CD14-positive monocyte (primary cell): ENCODE results near the gene SACM1L. TPM values are rescaled to one million over a fixed set of nuclear protein-coding genes. Genes with fewer than 3 reads are reported as not detected.

Experiments used
- DNase-seq, 3 donors: peaks; one replicate each; pipeline ENCODE4 v3.0.0-alpha.2; 2011 to 2022
- H2AFZ ChIP-seq: 2 replicates; pipeline ENCODE4 v1.6.0; 2012; ENCODE audit warnings: mild to moderate bottlenecking, low read depth, low read length, inconsistent platforms; ENCODE audit not compliant: insufficient read depth, poor library complexity, severe bottlenecking
- H3K27ac ChIP-seq, 2 donors: 1 replicate in 1 of 2; 2 replicates in 1 of 2; pipeline ENCODE4 v1.5.1; 2012 to 2013; ENCODE audit warnings: low read length in 2 of 2, control low read depth in 1 of 2, inconsistent platforms in 1 of 2, low read depth in 1 of 2, mild to moderate bottlenecking in 1 of 2
- H3K27me3 ChIP-seq, 2 donors: one replicate each; pipeline versions ENCODE4 v1.6.0 to v1.6.1; 2011 to 2013; ENCODE audit warnings: low read length in 2 of 2; ENCODE audit not compliant: control insufficient read depth in 2 of 2, insufficient read depth in 2 of 2
- H3K36me3 ChIP-seq, 2 donors: replicated peaks in 1 of 2; 1 replicate in 1 of 2; 2 replicates in 1 of 2; pipeline versions ENCODE4 v1.5.1 to v1.6.1; 2012 to 2013; ENCODE audit warnings: low read length in 2 of 2, control low read depth in 1 of 2, inconsistent platforms in 1 of 2, mild to moderate bottlenecking in 1 of 2; ENCODE audit not compliant: insufficient read depth in 2 of 2, control insufficient read depth in 1 of 2
- H3K4me1 ChIP-seq, 2 donors: 1 replicate in 1 of 2; 2 replicates in 1 of 2; pipeline versions ENCODE4 v1.5.1 to v1.6.1; 2012 to 2013; ENCODE audit warnings: low read length in 2 of 2, control low read depth in 1 of 2, inconsistent platforms in 1 of 2, mild to moderate bottlenecking in 1 of 2, moderate library complexity in 1 of 2; ENCODE audit not compliant: insufficient read depth in 2 of 2, control insufficient read depth in 1 of 2
- H3K4me2 ChIP-seq: replicated peaks from 2 replicates; pipeline ENCODE3; 2012; ENCODE audit warnings: low read length, moderate library complexity, mild to moderate bottlenecking; ENCODE audit not compliant: poor library complexity, severe bottlenecking; ENCODE audit errors: extremely low read depth
- H3K4me3 ChIP-seq, 3 experiments: fragments of 200-600 bp in 1 of 3; sonication (generic) in 1 of 3; replicated peaks in 1 of 3; 1 replicate in 2 of 3; 2 replicates in 1 of 3; pipeline ENCODE4 v1.5.1; 2011 to 2013; ENCODE audit warnings: low read length in 3 of 3, mild to moderate bottlenecking in 3 of 3, control low read depth in 2 of 3, low read depth in 2 of 3, inconsistent platforms in 1 of 3, moderate library complexity in 1 of 3
- H3K79me2 ChIP-seq: 2 replicates; pipeline ENCODE4 v1.6.0; 2012; ENCODE audit warnings: mild to moderate bottlenecking, control low read depth, inconsistent platforms, low read length, moderate library complexity; ENCODE audit not compliant: insufficient read depth
- H3K9ac ChIP-seq: 2 replicates; pipeline ENCODE4 v1.6.0; 2017; ENCODE audit warnings: low read length, mild to moderate bottlenecking; ENCODE audit not compliant: insufficient read depth, poor library complexity, severe bottlenecking
- H3K9me3 ChIP-seq, 2 donors: replicated peaks in 1 of 2; 1 replicate in 1 of 2; 2 replicates in 1 of 2; pipeline versions ENCODE4 v1.5.1 to v1.6.1; 2012 to 2013; ENCODE audit warnings: low read length in 2 of 2, control low read depth in 1 of 2; ENCODE audit not compliant: control insufficient read depth in 1 of 2, insufficient read depth in 1 of 2
- H4K20me1 ChIP-seq: 2 replicates; pipeline ENCODE4 v1.6.0; 2012; ENCODE audit warnings: mild to moderate bottlenecking, low read length, control low read depth, moderate library complexity; ENCODE audit not compliant: insufficient read depth
- H3K27ac Mint-ChIP-seq, 7 donors: one replicate each; pipeline ENCODE4 v1.8.0; 2020; ENCODE audit warnings: mild to moderate bottlenecking in 7 of 7, mixed read lengths in 7 of 7, moderate library complexity in 6 of 7, inconsistent platforms in 2 of 7
- H3K27me3 Mint-ChIP-seq, 3 donors: one replicate each; pipeline ENCODE4 v1.8.0; 2021 to 2022; ENCODE audit warnings: low read depth in 3 of 3, mild to moderate bottlenecking in 3 of 3, mixed read lengths in 3 of 3, moderate library complexity in 3 of 3, inconsistent platforms in 1 of 3
- H3K36me3 Mint-ChIP-seq, 2 donors: one replicate each; pipeline ENCODE4 v1.8.0; 2020; ENCODE audit warnings: mixed read lengths in 2 of 2, inconsistent platforms in 1 of 2, mild to moderate bottlenecking in 1 of 2
- H3K4me1 Mint-ChIP-seq: one replicate; pipeline ENCODE4 v1.8.0; 2020; ENCODE audit warnings: mild to moderate bottlenecking, mixed read lengths
- H3K4me3 Mint-ChIP-seq, 2 donors: one replicate each; pipeline ENCODE4 v1.8.0; 2020; ENCODE audit warnings: mild to moderate bottlenecking in 2 of 2, mixed read lengths in 2 of 2, moderate library complexity in 1 of 2
- H3K9me3 Mint-ChIP-seq, 7 donors: one replicate each; pipeline ENCODE4 v1.8.0; 2020 to 2022; ENCODE audit warnings: mixed read lengths in 7 of 7, mild to moderate bottlenecking in 6 of 7, moderate library complexity in 6 of 7, inconsistent platforms in 2 of 7
- CTCF ChIP-seq: fragments of 200-600 bp; IDR thresholded peaks from one replicate; pipeline ENCODE4 v1.8.0; 2022; ENCODE audit warnings: antibody characterized with exemption, mild to moderate bottlenecking
- WGBS: methylation state at CpG from one replicate; pipeline ENCODE4 v1.1.5; 2013; ENCODE audit warnings: missing lambda C conversion rate; ENCODE audit not compliant: insufficient coverage; 5-methylcytosine and 5-hydroxymethylcytosine counted together
- intact Hi-C, 2 donors: fragments of 100-400 bp; cut with micrococcal nuclease; formaldehyde crosslinking; loops; one replicate each; pipeline versions ENCODE4 v1.15.0 to v1.15.1; 2023
- polyA plus RNA-seq, 3 donors: library from polyadenylated mRNA; depleted of rRNA in 1 of 3; unstranded in 2 of 3; stranded (reverse) in 1 of 3; fragments of 300-500 nt in 2 of 3; fragments of >200 nt in 1 of 3; fragmentation: Illumina TruSeq in 2 of 3; gene quantifications; 1 replicate in 2 of 3; 2 replicates in 1 of 3; pipeline ENCODE4 v1.2.3, GENCODE V29; 2012 to 2021

SACM1L gene
- polyA plus RNA-seq, 3 donors: 14.6 to 25.7 (median 21.5) TPM

GRCh38 chr3:45682786-45683185, 6.4 kb upstream of the SACM1L start:
- WGBS: 96% methylated on average over 4 of the region's 5 CpGs

More at GRCh38 chr3:45682786-45683185, 6.4 kb upstream of the SACM1L start:
- Histone ChIP-seq H3K9me3 (peaks cover 0 to 3% of the 10 kb centered on the region in 2 donors), H4K20me1 (no peaks in the 10 kb centered on the region), H3K4me3 (no peak overlapping the region), H3K9ac (no peak overlapping the region), H3K36me3 (peaks cover 11 to 32% of the 10 kb centered on the region in 2 donors), H2AFZ (no peak overlapping the region), H3K79me2 (no peaks in the 10 kb centered on the region), H3K4me2 (no peak overlapping the region), H3K27ac (no peak overlapping the region), H3K4me1 (peaks cover 9 to 10% of the 10 kb centered on the region in 2 donors), H3K27me3 (no peaks in the 10 kb centered on the region)
- no peak for DNase-seq
- peaks cover 0 to 7% (median 4%) of the 10 kb centered on the region in 7 donors for H3K9me3 Mint-ChIP-seq
- H3K4me3 Mint-ChIP-seq: no peak overlapping the region
- peaks cover 15% of the 10 kb centered on the region for H3K4me1 Mint-ChIP-seq
- no peak overlapping the region for H3K27ac Mint-ChIP-seq
- peaks cover 0 to 3% (median 0%) of the 10 kb centered on the region in 3 donors for H3K27me3 Mint-ChIP-seq
- TF ChIP-seq CTCF: no peak
- H3K36me3 Mint-ChIP-seq: peaks cover 24 to 28% of the 10 kb centered on the region in 2 donors
- intact Hi-C loops: loop anchor here in 1 of 2 donors (10.0 kb wide), 1 partner anchor 648 kb away; no protein-coding TSS in a partner anchor
